GM12878 (cell line): Measurements from ENCODE around the gene MKRN2. TPM values are rescaled to one million over a fixed set of nuclear protein-coding genes. Genes with fewer than 3 reads are reported as not detected.

Experiments used
- BACH1 ChIP-seq: fragments of 450-650 bp; IDR thresholded peaks from 2 replicates; pipeline ENCODE4 v1.6.1; 2017; ENCODE audit warnings: mild to moderate bottlenecking, borderline replicate concordance
- IKZF1 ChIP-seq: fragments of 450-650 bp; conservative IDR thresholded peaks from 2 replicates; pipeline ENCODE4 v1.6.1; 2017; ENCODE audit warnings: antibody characterized with exemption, mild to moderate bottlenecking
- MEF2A ChIP-seq: IDR thresholded peaks from 2 replicates; pipeline ENCODE4 v1.6.1; 2011; ENCODE audit warnings: low read depth, mild to moderate bottlenecking, low read length, moderate library complexity; ENCODE audit not compliant: insufficient read depth
- NBN ChIP-seq: fragments of 450-650 bp; IDR thresholded peaks from 2 replicates; pipeline ENCODE4 v1.6.1; 2016
- NR2C2 ChIP-seq: IDR thresholded peaks from 2 replicates; pipeline ENCODE4 v1.6.1; 2011; ENCODE audit warnings: borderline replicate concordance, low read depth; ENCODE audit not compliant: control insufficient read depth, insufficient read length
- POLR2A ChIP-seq: IDR thresholded peaks from 2 replicates; pipeline ENCODE4 v1.6.1; 2011; ENCODE audit warnings: low read depth, mild to moderate bottlenecking, low read length
- POLR2AphosphoS2 ChIP-seq: IDR thresholded peaks from 2 replicates; pipeline ENCODE4 v1.6.1; 2011; ENCODE audit warnings: low read depth, mild to moderate bottlenecking, low read length, improper control_type of control experiment, moderate library complexity
- POLR2AphosphoS5 ChIP-seq: IDR thresholded peaks from 2 replicates; pipeline ENCODE4 v1.6.1; 2011; ENCODE audit warnings: mild to moderate bottlenecking, low read length, inconsistent platforms
- RFX5 ChIP-seq: IDR thresholded peaks from 2 replicates; pipeline ENCODE4 v1.6.1; 2011; ENCODE audit warnings: low read depth, low read length, improper control_type of control experiment
- SP1 ChIP-seq: IDR thresholded peaks from one replicate; pipeline ENCODE4 v1.6.1; 2011; ENCODE audit warnings: low read depth, low read length
- STAT1 ChIP-seq: fragments of 450-650 bp; conservative IDR thresholded peaks from 2 replicates; pipeline ENCODE4 v1.6.1; 2014; ENCODE audit warnings: antibody characterized with exemption, mild to moderate bottlenecking
- ZBTB11 ChIP-seq: fragments of 450-650 bp; formaldehyde crosslinking; IDR thresholded peaks from 2 replicates; pipeline ENCODE4 v1.5.0; 2022; ENCODE audit warnings: mild to moderate bottlenecking, missing genetic modification characterization
- ZBTB4 ChIP-seq: fragments of 450-650 bp; formaldehyde crosslinking; IDR thresholded peaks from 2 replicates; pipeline ENCODE4 v1.4.0; 2022; ENCODE audit warnings: mild to moderate bottlenecking, moderate library complexity
- ZBTB40 ChIP-seq: fragments of 450-650 bp; IDR thresholded peaks from 2 replicates; pipeline ENCODE4 v1.6.1; 2016; ENCODE audit warnings: mild to moderate bottlenecking, moderate library complexity, borderline replicate concordance
- ZNF217 ChIP-seq: fragments of 450-650 bp; IDR thresholded peaks from 2 replicates; pipeline ENCODE4 v1.6.1; 2017; ENCODE audit warnings: antibody characterized with exemption, mild to moderate bottlenecking
- polyA plus RNA-seq, 11 experiments: library from polyadenylated mRNA; depleted of rRNA in 4 of 11; unstranded in 6 of 11; stranded (reverse) in 5 of 11; fragments of >200 nt; fragmentation: Nextera tagmentation in 4 of 11; fragmentation: Illumina TruSeq in 1 of 11; extraction: Ambion mirVana in 4 of 11; extraction: Trizol in 1 of 11; gene quantifications; 1 replicate in 1 of 11; 2 replicates in 10 of 11; pipeline versions ENCODE4 v1.2.1 to v1.2.3, GENCODE V29; 2011 to 2016; ENCODE audit warnings: inconsistent platforms in 2 of 11, missing spikeins in 2 of 11, low read depth in 1 of 11
- total RNA-seq, 4 experiments: library from RNA; depleted of rRNA in 3 of 4; stranded (reverse); fragments of >200 nt in 3 of 4; fragmentation: Illumina TruSeq in 1 of 4; extraction: Trizol in 1 of 4; gene quantifications; 2 replicates each; pipeline versions ENCODE4 v1.2.1 to v1.2.3, GENCODE V29; 2013 to 2021
- TF ChIP-seq, protein P1 (sequence below): fragments of 450-650 bp; IDR thresholded peaks from 2 replicates; pipeline ENCODE4 v1.6.1; 2018; ENCODE audit warnings: mild to moderate bottlenecking, low read depth, moderate library complexity; ENCODE audit not compliant: partially characterized antibody

MKRN2 gene
- total and polyA plus RNA-seq, 10 of the 15 experiments (the other 5 are each of a cell fraction or from before 2014, with no cell fraction given) = 15.4 to 40.7 (median 34.4) TPM

DNA sequence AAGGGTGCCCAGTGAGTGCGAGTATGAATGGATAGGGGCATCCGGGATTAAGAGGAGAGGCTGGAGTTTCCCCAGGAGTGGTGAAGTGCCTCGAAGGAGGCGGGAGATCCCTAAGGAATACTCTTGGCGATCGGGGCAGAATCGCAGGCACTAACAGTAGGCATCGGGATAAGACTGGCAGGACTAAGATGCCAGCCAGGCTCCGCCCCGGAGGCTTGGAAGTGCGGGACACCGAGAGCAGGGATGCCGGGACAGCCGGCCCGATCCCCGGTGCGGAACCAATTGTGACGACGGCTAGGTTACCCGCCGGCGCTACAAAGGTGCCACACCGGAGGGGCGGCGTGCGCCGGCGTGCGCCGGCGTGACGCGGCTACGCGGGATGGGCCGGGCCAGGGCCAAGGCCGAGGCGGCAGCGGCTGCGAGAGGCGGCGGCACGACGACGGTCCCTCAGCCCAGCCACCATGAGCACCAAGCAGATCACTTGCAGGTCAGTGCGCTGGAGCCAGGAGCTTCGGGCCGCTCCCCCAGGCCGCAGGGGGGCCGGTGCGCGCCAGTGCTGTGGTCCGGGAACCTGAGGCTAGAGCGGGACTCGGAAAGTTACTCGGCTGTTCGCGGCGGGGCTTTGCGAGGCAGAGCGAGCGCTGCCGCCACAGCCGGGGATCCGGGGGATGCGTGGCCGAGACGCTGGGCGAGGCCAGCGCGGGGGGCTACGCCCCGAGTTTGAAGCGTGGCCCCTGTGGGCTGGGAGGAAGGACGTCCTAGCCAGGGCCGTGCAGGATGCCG is at the start of gene MKRN2 (continued):
- peak; percentile 98 for TF ChIP-seq IKZF1
- peak; percentile 94; the same call in 1 of the 2 replicates for TF ChIP-seq BACH1
- peak; percentile 77 for TF ChIP-seq SP1
- peak; percentile 99 for TF ChIP-seq POLR2A
- TF ChIP-seq, protein P1, sequence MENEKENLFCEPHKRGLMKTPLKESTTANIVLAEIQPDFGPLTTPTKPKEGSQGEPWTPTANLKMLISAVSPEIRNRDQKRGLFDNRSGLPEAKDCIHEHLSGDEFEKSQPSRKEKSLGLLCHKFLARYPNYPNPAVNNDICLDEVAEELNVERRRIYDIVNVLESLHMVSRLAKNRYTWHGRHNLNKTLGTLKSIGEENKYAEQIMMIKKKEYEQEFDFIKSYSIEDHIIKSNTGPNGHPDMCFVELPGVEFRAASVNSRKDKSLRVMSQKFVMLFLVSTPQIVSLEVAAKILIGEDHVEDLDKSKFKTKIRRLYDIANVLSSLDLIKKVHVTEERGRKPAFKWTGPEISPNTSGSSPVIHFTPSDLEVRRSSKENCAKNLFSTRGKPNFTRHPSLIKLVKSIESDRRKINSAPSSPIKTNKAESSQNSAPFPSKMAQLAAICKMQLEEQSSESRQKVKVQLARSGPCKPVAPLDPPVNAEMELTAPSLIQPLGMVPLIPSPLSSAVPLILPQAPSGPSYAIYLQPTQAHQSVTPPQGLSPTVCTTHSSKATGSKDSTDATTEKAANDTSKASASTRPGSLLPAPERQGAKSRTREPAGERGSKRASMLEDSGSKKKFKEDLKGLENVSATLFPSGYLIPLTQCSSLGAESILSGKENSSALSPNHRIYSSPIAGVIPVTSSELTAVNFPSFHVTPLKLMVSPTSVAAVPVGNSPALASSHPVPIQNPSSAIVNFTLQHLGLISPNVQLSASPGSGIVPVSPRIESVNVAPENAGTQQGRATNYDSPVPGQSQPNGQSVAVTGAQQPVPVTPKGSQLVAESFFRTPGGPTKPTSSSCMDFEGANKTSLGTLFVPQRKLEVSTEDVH = peak; percentile 12
- TF ChIP-seq POLR2AphosphoS5 = peak; percentile 95
- TF ChIP-seq MEF2A = 0 out of 2 replicates have a peak, but pooled peaks have one; percentile 60
- peak; percentile 84; the same call in 1 of the 2 replicates for TF ChIP-seq NBN
- TF ChIP-seq ZBTB4 (CRISPR knock-in tag) = no peak
- TF ChIP-seq POLR2AphosphoS2 = peak; percentile 91
- TF ChIP-seq NR2C2 = no peak
- TF ChIP-seq ZBTB40 = peak; percentile 93
- no peak for TF ChIP-seq RFX5
- TF ChIP-seq STAT1 = peak; percentile 63; the same call in 1 of the 2 replicates
- TF ChIP-seq ZBTB11 (CRISPR knock-in tag) = peak; percentile 96
- no peak; the same call in 1 of the 2 replicates for TF ChIP-seq ZNF217
